HEK293T (cell line): ENCODE measurements around the gene RPUSD2.

Experiments
- CTBP1 ChIP-seq: fragments of 450-650 bp; IDR thresholded peaks from 2 replicates; pipeline ENCODE4 v1.6.1; 2016; ENCODE audit warnings: borderline replicate concordance
- ELF4 ChIP-seq: fragments of 450-650 bp; IDR thresholded peaks from 2 replicates; pipeline ENCODE4 v1.6.1; 2017; ENCODE audit warnings: antibody characterized with exemption
- FOXA1 ChIP-seq: fragments of 450-650 bp; IDR thresholded peaks from 2 replicates; pipeline ENCODE4 v1.6.1; 2016; ENCODE audit warnings: mild to moderate bottlenecking
- L3MBTL2 ChIP-seq: fragments of 450-650 bp; conservative IDR thresholded peaks from 2 replicates; pipeline ENCODE4 v1.6.1; 2016; ENCODE audit warnings: mild to moderate bottlenecking
- SP1 ChIP-seq: fragments of 450-650 bp; IDR thresholded peaks from 2 replicates; pipeline ENCODE4 v1.6.1; 2017
- TARDBP ChIP-seq: fragments of 450-650 bp; IDR thresholded peaks from 2 replicates; pipeline ENCODE4 v1.6.1; 2016

- TF ChIP-seq SP1 (no peak), CTBP1 (no peak), L3MBTL2 (peak; percentile 66), TARDBP (no peak), ELF4 (no peak), FOXA1 (no peak)
Observed at GRCh38 chr15:40564591-40565332, 4.3 kb upstream of the RPUSD2 start, which contains the start of gene CCDC32.
